ENCODE results near the gene NCSTN.

DNA sequence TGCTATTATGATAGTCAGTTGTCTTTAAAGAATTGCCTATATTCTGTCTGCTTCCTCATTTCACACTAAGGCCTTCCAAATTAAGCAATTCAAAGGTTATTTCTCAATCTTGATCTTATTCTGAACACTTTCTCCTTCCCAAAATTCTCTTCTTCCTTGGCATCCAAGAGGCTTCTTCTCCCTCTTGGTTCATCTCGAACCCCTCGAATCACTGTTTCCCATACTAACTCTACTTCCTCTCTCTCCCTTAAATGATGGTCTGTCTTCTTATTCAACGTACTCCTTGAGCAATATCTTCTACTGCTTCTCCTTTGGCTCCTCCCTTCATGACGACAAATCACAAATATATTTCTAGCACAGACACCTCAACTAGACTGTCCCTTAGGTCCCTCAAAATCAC is 4.6 kb upstream of the NCSTN start:
- TF ChIP-seq POLR2A (IDR thresholded peaks at IDR 0.05): no peak
- TF ChIP-seq CTCF (IDR thresholded peaks at IDR 0.05): no peak
- no peak for TF ChIP-seq POLR2AphosphoS5 (IDR thresholded peaks at IDR 0.05)

All from upper lobe of left lung (tissue), 4 donors.